NT2/D1 (cell line): ENCODE measurements around the gene CBX8.
A peak's percentile ranks its signal among the peaks of the same experiment; 100 is the strongest.

ENCODE experiments used
- DNase-seq: peaks from one replicate; pipeline ENCODE4 v3.0.0-alpha.2; 2011; ENCODE audit warnings: low read depth, low spot score
- H3K27me3 ChIP-seq: 2 replicates; pipeline ENCODE4 v1.6.0; 2011; ENCODE audit warnings: mild to moderate bottlenecking; ENCODE audit not compliant: insufficient read length, insufficient read depth
- H3K36me3 ChIP-seq: 2 replicates; pipeline ENCODE4 v1.6.1; 2011; ENCODE audit warnings: mild to moderate bottlenecking, low read length, mixed read lengths; ENCODE audit not compliant: insufficient read depth, insufficient read length
- H3K4me1 ChIP-seq: 2 replicates; pipeline ENCODE4 v1.5.1; 2011; ENCODE audit not compliant: insufficient read depth, insufficient read length
- H3K4me3 ChIP-seq: 2 replicates; pipeline ENCODE4 v1.5.1; 2011; ENCODE audit warnings: low read depth; ENCODE audit not compliant: insufficient read length
- H3K9ac ChIP-seq: 2 replicates; pipeline ENCODE4 v1.6.0; 2011; ENCODE audit warnings: low read depth; ENCODE audit not compliant: insufficient read length
- H3K9me3 ChIP-seq: 2 replicates; pipeline ENCODE4 v1.5.1; 2011; ENCODE audit warnings: mild to moderate bottlenecking, low read length; ENCODE audit not compliant: insufficient read depth
- SUZ12 ChIP-seq: IDR thresholded peaks from 2 replicates; pipeline ENCODE4 v1.6.1; 2011; ENCODE audit not compliant: insufficient read length, insufficient read depth; ENCODE audit errors: extremely low read depth
- YY1 ChIP-seq: IDR thresholded peaks from 2 replicates; pipeline ENCODE4 v1.6.1; 2011; ENCODE audit not compliant: insufficient read length, insufficient read depth
- ZNF274 ChIP-seq: IDR thresholded peaks from 2 replicates; pipeline ENCODE4 v1.6.1; 2011; ENCODE audit warnings: mild to moderate bottlenecking, low read depth, low read length

Gene CBX8

DNA sequence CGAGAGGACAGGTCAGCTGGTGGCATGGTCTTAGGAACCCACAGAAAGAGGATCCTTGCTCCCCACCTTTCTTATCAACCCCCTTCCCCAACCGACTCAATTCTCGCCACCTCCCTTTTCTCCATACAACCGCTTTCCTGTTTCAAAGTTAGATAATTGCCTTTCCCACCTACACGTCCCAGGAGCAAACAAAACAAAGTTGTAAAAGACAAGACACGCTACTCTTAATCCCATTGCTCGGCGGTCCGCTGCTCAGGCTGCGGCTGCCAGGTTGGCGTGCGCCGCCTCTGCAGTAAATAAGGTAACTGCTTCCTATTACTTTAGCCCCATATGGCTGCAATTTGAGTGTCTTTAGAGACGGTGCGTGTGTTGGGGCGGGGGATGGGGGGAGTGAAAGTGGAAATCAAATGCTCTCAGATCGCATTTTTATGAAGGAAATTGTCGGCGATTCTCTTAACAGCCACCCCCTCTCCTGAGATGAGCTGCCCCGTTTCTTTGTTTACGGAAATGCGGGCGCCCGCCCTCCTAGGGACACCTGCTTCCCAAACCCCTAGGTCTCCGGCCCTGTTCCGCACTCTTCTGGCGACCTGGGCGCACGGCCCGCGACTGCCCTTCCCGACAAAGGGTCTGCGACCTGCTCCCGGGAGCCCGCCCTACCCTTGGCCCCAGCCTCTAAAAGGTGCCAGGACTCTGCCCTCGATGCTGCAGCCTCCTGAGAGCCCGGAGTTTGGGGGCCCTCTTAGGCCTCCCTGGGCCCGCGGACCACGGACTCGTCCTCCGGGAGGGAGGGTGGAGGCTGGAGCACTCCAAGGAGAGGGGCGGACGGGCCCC, 3.7 kb upstream of the CBX8 start:
- peaks cover 90% of the 10 kb centered on the region for H3K27me3 ChIP-seq

DNA sequence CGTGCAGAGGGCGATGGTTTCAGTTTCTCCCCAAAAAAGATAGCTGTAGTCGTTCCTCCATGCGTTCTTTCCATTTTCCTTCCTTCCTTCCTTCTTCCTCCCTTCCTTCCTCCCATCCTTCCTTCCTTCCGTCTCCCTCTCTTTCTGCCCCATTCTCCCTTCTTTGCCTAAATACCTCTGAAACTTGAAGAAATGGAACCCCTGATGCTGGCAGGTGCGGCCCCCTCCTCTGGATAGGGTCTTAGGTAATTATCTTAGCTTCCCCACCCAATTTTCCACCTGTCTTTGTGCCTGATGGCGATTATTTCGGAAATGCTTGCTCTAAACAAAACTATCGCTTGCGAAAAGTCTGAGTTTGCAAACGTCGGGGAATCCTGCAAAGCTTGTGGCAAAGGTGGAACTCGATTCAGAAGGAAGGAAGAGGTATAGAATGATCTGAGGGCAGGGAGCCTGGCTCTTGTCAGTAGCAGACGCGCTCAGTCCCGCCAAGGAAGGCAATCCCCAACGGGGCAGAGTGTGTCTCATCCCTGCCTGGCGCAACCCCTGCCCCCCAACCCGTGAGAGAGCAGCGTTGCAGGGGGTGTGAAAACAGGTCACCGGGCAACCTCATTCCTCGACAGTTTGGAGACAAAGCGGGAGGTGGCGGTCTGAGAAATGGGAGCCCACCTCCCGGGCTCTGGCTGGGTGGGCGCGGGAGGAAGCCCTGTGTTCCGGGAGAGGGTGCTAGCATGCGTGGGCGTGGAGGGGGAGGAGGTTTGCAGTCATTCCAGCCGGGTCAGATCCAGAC, 2.9 kb upstream of the CBX8 start:
- H3K27me3 ChIP-seq = peaks cover 90% of the 10 kb centered on the region
- H3K4me3 ChIP-seq = no peak overlapping the region
- peaks cover 38% of the 10 kb centered on the region for H3K4me1 ChIP-seq
- DNase-seq = no peak
- peaks cover 5% of the 10 kb centered on the region; the same call in 1 of the 2 replicates for H3K9me3 ChIP-seq
- no peak overlapping the region for H3K9ac ChIP-seq
- TF ChIP-seq SUZ12 (no peak), ZNF274 (no peak), YY1 (no peak)
- H3K36me3 ChIP-seq = peaks cover 13% of the 10 kb centered on the region

More for the DNA sequence above, 3.7 kb upstream of the CBX8 start:
- TF ChIP-seq ZNF274 (no peak), SUZ12 (peak; percentile 72), YY1 (no peak)
- Histone ChIP-seq H3K9me3 (peaks cover 5% of the 10 kb centered on the region; the same call in 1 of the 2 replicates), H3K4me1 (peaks cover 35% of the 10 kb centered on the region), H3K4me3 (peak overlapping the region; percentile 25), H3K9ac (peak overlapping the region; percentile 26), H3K36me3 (peaks cover 6% of the 10 kb centered on the region)
- DNase-seq = no peak

GRCh38 chr17:79799174-79799537, 2.3 kb upstream of the CBX8 start:
- Histone ChIP-seq H3K9me3 (peaks cover 5% of the 10 kb centered on the region; the same call in 1 of the 2 replicates), H3K27me3 (peaks cover 90% of the 10 kb centered on the region), H3K4me1 (peaks cover 36% of the 10 kb centered on the region), H3K4me3 (no peak overlapping the region), H3K36me3 (peaks cover 18% of the 10 kb centered on the region), H3K9ac (no peak overlapping the region)
- TF ChIP-seq SUZ12 = peak; percentile 92
- TF ChIP-seq ZNF274 = no peak
- TF ChIP-seq YY1 = no peak
- DNase-seq = no peak

- no peak for DNase-seq
- no peak for TF ChIP-seq YY1
- no peak for TF ChIP-seq ZNF274
- peak; percentile 98 for TF ChIP-seq SUZ12
- peak overlapping the region; percentile 40 for H3K4me3 ChIP-seq
- peak overlapping the region; percentile 62 for H3K9ac ChIP-seq
- peaks cover 18% of the 10 kb centered on the region for H3K36me3 ChIP-seq
- H3K27me3 ChIP-seq = peaks cover 90% of the 10 kb centered on the region
- H3K9me3 ChIP-seq = peaks cover 5% of the 10 kb centered on the region; the same call in 1 of the 2 replicates
- H3K4me1 ChIP-seq = peaks cover 32% of the 10 kb centered on the region
Measured at GRCh38 chr17:79798299-79799173, 1.7 kb upstream of the CBX8 start.

DNA sequence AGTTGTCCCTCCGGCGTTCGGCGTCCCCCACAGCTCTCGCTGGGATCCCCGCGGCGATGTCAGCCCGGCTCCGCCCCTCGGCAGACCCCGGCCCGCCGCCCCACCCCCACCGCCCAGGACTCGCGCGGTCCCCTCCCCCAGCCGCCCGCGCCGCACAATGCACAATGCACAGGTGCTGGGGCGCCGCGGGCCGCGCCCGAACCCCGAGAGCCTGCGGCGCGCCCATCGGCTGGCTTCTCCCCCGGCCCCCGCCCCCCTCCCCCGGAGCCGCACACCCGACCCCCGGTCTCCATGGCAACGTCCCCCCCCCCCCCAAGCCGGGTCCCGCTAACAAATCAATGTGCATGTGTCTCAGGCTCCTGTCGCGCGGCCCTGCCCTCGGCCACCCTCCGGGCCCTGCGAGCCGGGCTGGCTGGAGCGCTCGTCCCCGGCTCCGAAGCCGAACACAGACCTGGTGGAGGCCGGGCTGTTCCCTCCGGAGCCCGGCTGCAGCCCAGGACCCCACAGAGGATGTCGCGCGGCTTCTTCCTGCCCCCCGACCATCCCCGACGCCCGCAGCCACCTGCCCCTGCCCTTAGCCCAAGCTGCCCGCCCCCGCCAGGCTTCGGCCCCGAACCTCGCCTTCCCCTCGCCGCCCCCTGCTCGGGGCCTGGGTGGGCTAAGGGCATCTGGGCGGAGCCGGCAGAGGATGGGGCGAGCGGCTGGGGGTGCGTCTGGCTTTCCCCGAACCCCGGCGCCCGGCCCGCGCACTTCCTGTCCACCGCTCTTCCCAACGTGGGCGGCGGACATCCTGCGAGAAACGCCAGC, 818 bp upstream of the CBX8 start:
- H3K9ac ChIP-seq = peak overlapping the region; percentile 62
- peaks cover 27% of the 10 kb centered on the region for H3K4me1 ChIP-seq

DNA sequence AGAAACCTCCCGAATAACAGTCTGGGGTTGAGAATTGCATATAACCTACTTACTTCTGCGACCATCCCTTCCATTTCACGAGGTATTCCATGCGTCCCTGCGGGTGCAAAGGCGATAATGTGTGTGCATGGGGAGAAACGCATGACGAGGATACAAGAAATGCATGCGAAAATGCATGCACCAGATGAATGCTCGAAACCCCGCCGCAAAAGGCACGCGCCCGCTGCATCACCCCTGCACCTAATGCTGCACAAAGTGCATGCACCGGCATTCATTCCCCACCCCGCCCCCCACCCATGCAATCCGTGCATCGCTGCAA, 474 bp downstream of the CBX8 start:
- Histone ChIP-seq H3K4me1 (peaks cover 28% of the 10 kb centered on the region), H3K4me3 (peak overlapping the region; percentile 73), H3K27me3 (peaks cover 90% of the 10 kb centered on the region), H3K9ac (peak overlapping the region; percentile 88), H3K9me3 (no peaks in the 10 kb centered on the region), H3K36me3 (peaks cover 18% of the 10 kb centered on the region)
- no peak for DNase-seq
- TF ChIP-seq ZNF274 (no peak), SUZ12 (no peak), YY1 (no peak)

More for the DNA sequence above, 818 bp upstream of the CBX8 start:
- Histone ChIP-seq H3K27me3 (peaks cover 90% of the 10 kb centered on the region), H3K4me3 (peak overlapping the region; percentile 40), H3K9me3 (peaks cover 5% of the 10 kb centered on the region; the same call in 1 of the 2 replicates), H3K36me3 (peaks cover 18% of the 10 kb centered on the region)
- TF ChIP-seq ZNF274 (no peak), YY1 (no peak), SUZ12 (no peak)
- DNase-seq = no peak
